PC-9 (cell line): Measurements from ENCODE around the gene DAPK1. TPM values are rescaled to one million over a fixed set of nuclear protein-coding genes. Genes with fewer than 3 reads are reported as not detected.

Experiments used
- BruUV-seq: library from RNA; stranded (reverse); fragments of 400-500 nt; replicated peaks from 2 replicates; lab custom pipeline; 2021; lab: Mats Ljungman, UMichigan
- CTCF ChIA-PET: fragments of 300-600 bp; sonication (Branson Sonifier 250); formaldehyde crosslinking; loops from one replicate; lab custom pipeline; 2022; ENCODE audit warnings: antibody characterized with exemption; lab: Charles Lee
- POLR2A ChIA-PET: fragments of 300-600 bp; sonication (Branson Sonifier 250); formaldehyde crosslinking; loops from one replicate; lab custom pipeline; 2022; ENCODE audit warnings: antibody characterized with exemption; ENCODE audit not compliant: unreplicated experiment; lab: Charles Lee
- DNase-seq, 2 experiments: peaks; one replicate each; pipeline versions ENCODE4 v3.0.0 to v3.0.0-alpha.2; 2015 to 2022; ENCODE audit warnings: mixed read lengths in 1 of 2
- H2AFZ ChIP-seq: fragments of 200-600 bp; sonication (generic); 2 replicates; pipeline ENCODE4 v1.8.1; 2017; ENCODE audit warnings: antibody characterized with exemption
- H3F3A ChIP-seq: fragments of 200-600 bp; sonication (generic); 2 replicates; pipeline ENCODE4 v1.8.1; 2017; ENCODE audit warnings: antibody characterized with exemption, mild to moderate bottlenecking, low read depth; ENCODE audit not compliant: insufficient read depth
- H3K27ac ChIP-seq: fragments of 200-600 bp; sonication (generic); 2 replicates; pipeline ENCODE4 v1.6.1; 2016; ENCODE audit warnings: mixed run types
- H3K27me3 ChIP-seq: fragments of 200-600 bp; sonication (generic); 2 replicates; pipeline ENCODE4 v1.6.1; 2016; ENCODE audit warnings: low read depth, mixed run types; ENCODE audit not compliant: insufficient read depth
- H3K36me3 ChIP-seq: fragments of 200-600 bp; sonication (generic); 2 replicates; pipeline ENCODE4 v1.6.1; 2016; ENCODE audit warnings: low read depth, mixed run types
- H3K4me1 ChIP-seq: fragments of 200-600 bp; sonication (generic); replicated peaks from 2 replicates; pipeline ENCODE4 v1.6.1; 2016; ENCODE audit warnings: mixed run types; ENCODE audit not compliant: insufficient read depth
- H3K4me2 ChIP-seq: fragments of 200-600 bp; sonication (generic); 2 replicates; pipeline ENCODE4 v1.6.1; 2017; ENCODE audit warnings: mixed run types
- H3K4me3 ChIP-seq: fragments of 200-600 bp; sonication (generic); 2 replicates; pipeline ENCODE4 v1.6.1; 2016; ENCODE audit warnings: mixed run types
- H3K79me2 ChIP-seq: fragments of 200-600 bp; sonication (generic); 2 replicates; pipeline ENCODE4 v1.6.1; 2017; ENCODE audit warnings: low read depth, mixed run types
- H3K9me2 ChIP-seq: fragments of 200-600 bp; sonication (generic); 2 replicates; pipeline ENCODE4 v1.8.1; 2017; ENCODE audit warnings: mild to moderate bottlenecking; ENCODE audit not compliant: insufficient read depth
- H3K9me3 ChIP-seq: fragments of 200-600 bp; sonication (generic); 2 replicates; pipeline ENCODE4 v1.8.1; 2016; ENCODE audit warnings: low read depth; ENCODE audit not compliant: insufficient read depth
- H4K20me1 ChIP-seq: fragments of 200-600 bp; sonication (generic); 2 replicates; pipeline ENCODE4 v1.8.1; 2017; ENCODE audit not compliant: insufficient read depth
- EZH2 ChIP-seq: fragments of 200-600 bp; sonication (generic); IDR thresholded peaks from 2 replicates; pipeline ENCODE4 v1.8.0; 2017; ENCODE audit warnings: antibody characterized with exemption, low read depth
- intact Hi-C: fragments of 100-400 bp; cut with micrococcal nuclease; formaldehyde crosslinking; loops from one replicate; pipeline ENCODE4 v1.10.0; 2022; ENCODE audit not compliant: unreplicated experiment
- total RNA-seq: library from RNA; stranded (reverse); gene quantifications from 2 replicates; pipeline ENCODE4 v1.2.3, GENCODE V29; 2021
- TF ChIP-seq, protein P1 (sequence below): fragments of 200-600 bp; sonication (generic); conservative IDR thresholded peaks from 2 replicates; pipeline ENCODE4 v1.6.1; 2017; ENCODE audit warnings: mixed run types, antibody characterized with exemption, mild to moderate bottlenecking, moderate library complexity

Gene DAPK1
- total RNA-seq, 1 experiment from 2014 or later, result 100 TPM

DNA sequence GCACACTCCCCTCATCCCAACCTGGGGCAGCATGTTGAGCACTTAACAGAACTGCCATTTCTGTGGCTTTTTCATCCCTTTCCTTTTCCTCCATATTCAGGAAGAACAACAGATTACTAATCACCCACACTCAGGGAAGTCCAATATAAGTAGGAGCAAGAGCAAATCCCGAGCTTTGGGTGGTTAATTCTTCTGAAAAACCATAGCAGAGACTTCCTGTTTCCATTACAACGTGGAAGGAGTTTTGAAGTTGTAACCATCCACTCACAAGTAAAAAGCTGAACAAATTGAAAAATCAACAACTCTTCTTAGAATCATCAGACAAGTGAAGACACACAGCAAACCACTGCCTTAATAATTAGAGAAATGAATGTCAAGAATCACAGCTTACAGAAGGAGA, 236.4 kb downstream of the DAPK1 start:
- no peak overlapping the region for H3K27ac ChIP-seq
- H3K4me1 ChIP-seq, result 0 out of 2 replicates have a peak, but pooled peaks cover 2% of the 10 kb centered on the region
- no peaks in the 10 kb centered on the region for H3K9me2 ChIP-seq
- H3K36me3 ChIP-seq, result peaks cover 22% of the 10 kb centered on the region
- POLR2A ChIA-PET, result no interaction called here
- intact Hi-C loops, result no loop called here
- H3F3A ChIP-seq, result no peaks in the 10 kb centered on the region; the same call in 1 of the 2 replicates
- no peak overlapping the region for H3K4me2 ChIP-seq
- CTCF ChIA-PET, result interaction anchor here (0.6 kb wide), 1 partner anchor 1586 kb away, joined by 25 read pairs; no protein-coding TSS in a partner anchor
- no peaks in the 10 kb centered on the region for H3K27me3 ChIP-seq
- no peak overlapping the region for H2AFZ ChIP-seq
- peaks cover 1% of the 10 kb centered on the region; the same call in 1 of the 2 replicates for H3K79me2 ChIP-seq
- no peaks in the 10 kb centered on the region for H4K20me1 ChIP-seq
- no TSS peak for BruUV-seq
- no peak overlapping the region for H3K4me3 ChIP-seq
- no peaks in the 10 kb centered on the region for H3K9me3 ChIP-seq
- no peak for DNase-seq
- TF ChIP-seq, protein P1, sequence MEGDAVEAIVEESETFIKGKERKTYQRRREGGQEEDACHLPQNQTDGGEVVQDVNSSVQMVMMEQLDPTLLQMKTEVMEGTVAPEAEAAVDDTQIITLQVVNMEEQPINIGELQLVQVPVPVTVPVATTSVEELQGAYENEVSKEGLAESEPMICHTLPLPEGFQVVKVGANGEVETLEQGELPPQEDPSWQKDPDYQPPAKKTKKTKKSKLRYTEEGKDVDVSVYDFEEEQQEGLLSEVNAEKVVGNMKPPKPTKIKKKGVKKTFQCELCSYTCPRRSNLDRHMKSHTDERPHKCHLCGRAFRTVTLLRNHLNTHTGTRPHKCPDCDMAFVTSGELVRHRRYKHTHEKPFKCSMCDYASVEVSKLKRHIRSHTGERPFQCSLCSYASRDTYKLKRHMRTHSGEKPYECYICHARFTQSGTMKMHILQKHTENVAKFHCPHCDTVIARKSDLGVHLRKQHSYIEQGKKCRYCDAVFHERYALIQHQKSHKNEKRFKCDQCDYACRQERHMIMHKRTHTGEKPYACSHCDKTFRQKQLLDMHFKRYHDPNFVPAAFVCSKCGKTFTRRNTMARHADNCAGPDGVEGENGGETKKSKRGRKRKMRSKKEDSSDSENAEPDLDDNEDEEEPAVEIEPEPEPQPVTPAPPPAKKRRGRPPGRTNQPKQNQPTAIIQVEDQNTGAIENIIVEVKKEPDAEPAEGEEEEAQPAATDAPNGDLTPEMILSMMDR, result no peak
- no peak for TF ChIP-seq EZH2

DNA sequence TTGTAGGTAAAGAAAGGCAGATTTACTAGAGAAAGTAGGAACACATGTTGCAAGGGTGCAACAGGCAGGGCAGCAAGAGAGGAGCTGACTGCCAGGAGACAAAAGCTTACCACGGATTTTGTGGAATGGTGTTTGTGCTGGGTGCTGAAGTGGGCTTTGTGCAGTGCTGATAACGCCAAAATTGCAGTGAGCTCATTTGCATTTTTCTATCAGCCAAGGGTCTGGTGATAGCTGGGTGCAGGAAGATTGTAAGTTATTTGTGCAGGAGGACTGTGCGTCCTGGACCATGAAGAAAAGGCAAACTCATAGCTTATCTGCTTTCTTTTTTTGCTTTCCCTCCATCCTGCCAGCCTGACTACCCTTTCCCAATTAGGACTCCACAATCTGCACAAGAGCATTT, 241.9 kb downstream of the DAPK1 start:
- intact Hi-C loops, result no loop called here

DNA sequence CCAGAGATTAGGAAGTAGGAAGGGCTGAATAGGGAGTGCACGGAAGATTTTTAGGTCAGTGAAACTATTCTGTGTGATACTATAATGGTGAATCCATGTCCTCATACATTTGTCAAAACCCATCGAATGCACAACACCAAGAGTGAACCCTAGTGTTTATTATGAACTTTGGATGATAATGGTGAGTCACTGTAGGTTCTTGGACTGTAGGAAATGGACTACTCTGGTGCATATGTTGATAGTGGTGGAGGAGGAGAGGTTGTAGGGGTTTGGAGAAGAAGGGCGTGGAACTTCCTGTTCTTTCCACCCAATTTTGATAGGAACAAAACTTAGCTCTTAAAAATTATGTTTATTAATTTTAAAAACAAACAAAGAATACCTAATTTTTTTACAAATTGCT, 242.5 kb downstream of the DAPK1 start:
- H3K27me3 ChIP-seq, result no peaks in the 10 kb centered on the region
- no peak overlapping the region for H3K4me2 ChIP-seq
- H3K36me3 ChIP-seq, result no peaks in the 10 kb centered on the region
- H4K20me1 ChIP-seq, result no peaks in the 10 kb centered on the region
- no peaks in the 10 kb centered on the region for H3K9me2 ChIP-seq
- BruUV-seq, result no TSS peak
- H3K4me3 ChIP-seq, result no peak overlapping the region
- CTCF ChIA-PET, result no interaction called here
- no peak overlapping the region for H2AFZ ChIP-seq
- no peaks in the 10 kb centered on the region for H3K4me1 ChIP-seq
- intact Hi-C loops, result no loop called here
- peaks cover 16% of the 10 kb centered on the region for H3K9me3 ChIP-seq
- no peak overlapping the region for H3K27ac ChIP-seq
- DNase-seq, result no peak
- POLR2A ChIA-PET, result no interaction called here
- H3K79me2 ChIP-seq, result no peaks in the 10 kb centered on the region
- no peaks in the 10 kb centered on the region for H3F3A ChIP-seq
- TF ChIP-seq, protein P1, result no peak
- TF ChIP-seq EZH2, result no peak

More for the DNA sequence above, 241.9 kb downstream of the DAPK1 start:
- no peak for TF ChIP-seq EZH2
- TF ChIP-seq, protein P1, result no peak
- Histone ChIP-seq H3K27ac (no peak overlapping the region), H3K79me2 (no peaks in the 10 kb centered on the region), H3K4me3 (no peak overlapping the region), H3K4me1 (no peaks in the 10 kb centered on the region), H2AFZ (no peak overlapping the region), H3K36me3 (no peaks in the 10 kb centered on the region), H4K20me1 (no peaks in the 10 kb centered on the region), H3K4me2 (no peak overlapping the region), H3K9me2 (no peaks in the 10 kb centered on the region), H3K27me3 (no peaks in the 10 kb centered on the region), H3F3A (no peaks in the 10 kb centered on the region), H3K9me3 (peaks cover 16% of the 10 kb centered on the region)
- no TSS peak for BruUV-seq
- ChIA-PET CTCF (no interaction called here), POLR2A (no interaction called here)
- no peak for DNase-seq
